Esophagus muscularis mucosa (tissue), 4 donors: ENCODE data around the gene EGFL6. TPM values are rescaled to one million over a fixed set of nuclear protein-coding genes. Genes with fewer than 3 reads are reported as not detected.

Experiments
- DNase-seq: peaks from one replicate; pipeline ENCODE4 v3.0.0-alpha.2; 2017; ENCODE audit errors: extremely low spot score
- H3K27ac ChIP-seq, 4 donors: fragments of 200-600 bp; sonication (generic); replicated peaks in 1 of 4; 1 replicate in 3 of 4; 2 replicates in 1 of 4; pipeline ENCODE4 v1.5.1; 2016 to 2019; ENCODE audit warnings: mild to moderate bottlenecking in 1 of 4
- H3K27me3 ChIP-seq, 4 donors: fragments of 200-600 bp; sonication (generic); one replicate each; pipeline versions ENCODE4 v1.5.1 to v1.6.0; 2016 to 2019
- H3K36me3 ChIP-seq, 4 donors: fragments of 200-600 bp; sonication (generic); one replicate each; pipeline ENCODE4 v1.5.1; 2016 to 2019
- H3K4me1 ChIP-seq, 4 donors: fragments of 200-600 bp; sonication (generic); one replicate each; pipeline ENCODE4 v1.5.1; 2016 to 2019
- H3K4me3 ChIP-seq, 4 donors: fragments of 200-600 bp; sonication (generic); 1 replicate in 2 of 4; 2 replicates in 2 of 4; pipeline ENCODE4 v1.5.1; 2016 to 2019; ENCODE audit warnings: mild to moderate bottlenecking in 4 of 4, moderate library complexity in 1 of 4
- H3K9me3 ChIP-seq, 4 donors: fragments of 200-600 bp; sonication (generic); 1 replicate in 3 of 4; 2 replicates in 1 of 4; pipeline ENCODE4 v1.5.1; 2016 to 2019
- CTCF ChIP-seq, 3 experiments: fragments of 200-600 bp in 2 of 3; fragments of 450-650 bp in 1 of 3; sonication (generic) in 2 of 3; IDR thresholded peaks; one replicate each; pipeline ENCODE4 v1.5.1; 2017 to 2019; ENCODE audit warnings: antibody characterized with exemption in 3 of 3, mild to moderate bottlenecking in 2 of 3, moderate library complexity in 1 of 3
- EP300 ChIP-seq: sonication (generic); formaldehyde crosslinking; IDR thresholded peaks from one replicate; pipeline ENCODE4 v1.6.1; 2017; ENCODE audit warnings: antibody characterized with exemption
- POLR2A ChIP-seq: fragments of 450-650 bp; IDR thresholded peaks from one replicate; pipeline ENCODE4 v1.6.1; 2017; ENCODE audit warnings: antibody characterized with exemption, moderate library complexity, mild to moderate bottlenecking, low read depth
- POLR2AphosphoS5 ChIP-seq, 2 donors: sonication (generic); formaldehyde crosslinking; IDR thresholded peaks; one replicate each; pipeline ENCODE4 v1.6.1; 2017; ENCODE audit warnings: antibody characterized with exemption in 2 of 2
- WGBS: methylation state at CpG from one replicate; pipeline ENCODE4 v1.1.5; 2018; 5-methylcytosine and 5-hydroxymethylcytosine counted together
- intact Hi-C: fragments of 100-400 bp; cut with DNase I; formaldehyde crosslinking; loops from one replicate; pipeline ENCODE4 v1.15.1; 2023
- total RNA-seq, 4 donors: library from RNA; depleted of rRNA; stranded (reverse); fragments of >200 nt; gene quantifications; one replicate each; pipeline versions ENCODE4 v1.1.0 to v1.2.1, GENCODE V29; 2016

EGFL6 gene
- total RNA-seq, 4 donors from 2014 or later: 0.17 to 0.19 TPM; not detected in 2

- intact Hi-C loops: no loop called here
- H3K36me3 ChIP-seq: no peaks in the 10 kb centered on the region
- H3K9me3 ChIP-seq: no peaks in the 10 kb centered on the region
- H3K4me1 ChIP-seq: no peaks in the 10 kb centered on the region
- no peak overlapping the region for H3K4me3 ChIP-seq
- H3K27me3 ChIP-seq: no peaks in the 10 kb centered on the region
- no peak for TF ChIP-seq EP300
- TF ChIP-seq POLR2AphosphoS5 (IDR thresholded peaks at IDR 0.05): no peak
- TF ChIP-seq CTCF (IDR thresholded peaks at IDR 0.05): no peak
- TF ChIP-seq POLR2A: no peak
- no peak overlapping the region for H3K27ac ChIP-seq
- no peak for DNase-seq
- WGBS: 39% methylated on average over 3 of the region's 3 CpGs
These were observed 35.7 kb upstream of the EGFL6 start for GRCh38 chrX:13533726-13534125.

- Histone ChIP-seq H3K9me3 (no peaks in the 10 kb centered on the region), H3K4me3 (no peak overlapping the region), H3K36me3 (no peaks in the 10 kb centered on the region), H3K4me1 (no peaks in the 10 kb centered on the region), H3K27me3 (no peaks in the 10 kb centered on the region), H3K27ac (no peak overlapping the region)
- no peak for DNase-seq
- WGBS: 77% methylated on average over 7 of the region's 7 CpGs
- intact Hi-C loops: no loop called here
- no peak for TF ChIP-seq POLR2AphosphoS5 (IDR thresholded peaks at IDR 0.05)
- TF ChIP-seq POLR2A: no peak
- TF ChIP-seq CTCF (IDR thresholded peaks at IDR 0.05): no peak
- TF ChIP-seq EP300: no peak
These were observed 33.8 kb upstream of the EGFL6 start for GRCh38 chrX:13535376-13536165.

GRCh38 chrX:13536551-13536950 lies 32.9 kb upstream of the EGFL6 start:
- H3K4me3 ChIP-seq: no peak overlapping the region

GRCh38 chrX:13538414-13538813 lies 31.0 kb upstream of the EGFL6 start:
- Histone ChIP-seq H3K4me3 (no peak overlapping the region), H3K4me1 (no peaks in the 10 kb centered on the region), H3K36me3 (no peaks in the 10 kb centered on the region), H3K27ac (no peak overlapping the region), H3K9me3 (peaks cover 0 to 5% (median 0%) of the 10 kb centered on the region in 4 donors), H3K27me3 (no peaks in the 10 kb centered on the region)
- no peak for TF ChIP-seq POLR2A
- TF ChIP-seq EP300: no peak
- no peak for TF ChIP-seq CTCF (IDR thresholded peaks at IDR 0.05)
- TF ChIP-seq POLR2AphosphoS5 (IDR thresholded peaks at IDR 0.05): no peak
- no peak for DNase-seq
- 84% methylated on average over 3 of the region's 3 CpGs for WGBS
- intact Hi-C loops: no loop called here

More at GRCh38 chrX:13536551-13536950, 32.9 kb upstream of the EGFL6 start:
- intact Hi-C loops: no loop called here
- no peaks in the 10 kb centered on the region for H3K4me1 ChIP-seq
- TF ChIP-seq CTCF (IDR thresholded peaks at IDR 0.05) (no peak), POLR2AphosphoS5 (IDR thresholded peaks at IDR 0.05) (no peak), POLR2A (no peak)
- 71% methylated on average over 4 of the region's 4 CpGs for WGBS
- H3K9me3 ChIP-seq: no peaks in the 10 kb centered on the region
- no peaks in the 10 kb centered on the region for H3K36me3 ChIP-seq
- DNase-seq: no peak
- H3K27ac ChIP-seq: no peak overlapping the region
- no peaks in the 10 kb centered on the region for H3K27me3 ChIP-seq
